Hepatocyte (in vitro differentiated cells): Measurements from ENCODE around the gene BEST1. TPM values are rescaled to one million over a fixed set of nuclear protein-coding genes. Genes with fewer than 3 reads are reported as not detected.
A peak's percentile ranks its signal among the peaks of the same experiment; 100 is the strongest.

Experiments used
- DNase-seq: peaks from one replicate; pipeline ENCODE4 v3.0.0-alpha.2; 2016; ENCODE audit warnings: low spot score
- H2AFZ ChIP-seq: fragments of 200-600 bp; sonication (generic); 2 replicates; pipeline ENCODE4 v1.6.0; 2016; ENCODE audit warnings: antibody characterized with exemption, mild to moderate bottlenecking
- H3K27ac ChIP-seq: fragments of 200-600 bp; sonication (generic); 2 replicates; pipeline ENCODE4 v1.5.1; 2016; ENCODE audit warnings: mild to moderate bottlenecking
- H3K27me3 ChIP-seq: fragments of 200-600 bp; sonication (generic); 2 replicates; pipeline ENCODE4 v1.6.1; 2016
- H3K36me3 ChIP-seq: fragments of 200-600 bp; sonication (generic); replicated peaks from 2 replicates; pipeline ENCODE4 v1.5.1; 2016; ENCODE audit warnings: low read depth; ENCODE audit not compliant: insufficient read depth
- H3K4me1 ChIP-seq: fragments of 200-600 bp; sonication (generic); 2 replicates; pipeline ENCODE4 v1.5.1; 2016; ENCODE audit warnings: mild to moderate bottlenecking, moderate library complexity; ENCODE audit not compliant: insufficient read depth
- H3K4me2 ChIP-seq: fragments of 200-600 bp; sonication (generic); 2 replicates; pipeline ENCODE4 v1.6.0; 2016
- H3K4me3 ChIP-seq: fragments of 200-600 bp; sonication (generic); 2 replicates; pipeline ENCODE4 v1.5.1; 2016; ENCODE audit warnings: mild to moderate bottlenecking
- H3K79me2 ChIP-seq: fragments of 200-600 bp; sonication (generic); 2 replicates; pipeline ENCODE4 v1.6.0; 2017; ENCODE audit warnings: mild to moderate bottlenecking
- H3K9me2 ChIP-seq: fragments of 200-600 bp; sonication (generic); replicated peaks from 2 replicates; pipeline ENCODE4 v1.6.0; 2017; ENCODE audit warnings: mild to moderate bottlenecking; ENCODE audit not compliant: insufficient read depth
- H3K9me3 ChIP-seq: fragments of 200-600 bp; sonication (generic); 2 replicates; pipeline ENCODE4 v1.5.1; 2016; ENCODE audit warnings: low read depth, mild to moderate bottlenecking
- H4K20me1 ChIP-seq: fragments of 200-600 bp; sonication (generic); 2 replicates; pipeline ENCODE4 v1.6.0; 2016; ENCODE audit warnings: mild to moderate bottlenecking; ENCODE audit not compliant: insufficient read depth, poor library complexity, severe bottlenecking
- CTCF ChIP-seq: fragments of 200-600 bp; sonication (generic); IDR thresholded peaks from 2 replicates; pipeline ENCODE4 v1.5.1; 2016; ENCODE audit warnings: antibody characterized with exemption, mild to moderate bottlenecking; ENCODE audit not compliant: poor library complexity
- EZH2 ChIP-seq: fragments of 200-600 bp; sonication (generic); IDR thresholded peaks from 2 replicates; pipeline ENCODE4 v1.6.1; 2016; ENCODE audit warnings: antibody characterized with exemption, mild to moderate bottlenecking, borderline replicate concordance
- EZH2phosphoT487 ChIP-seq: fragments of 200-600 bp; sonication (generic); IDR thresholded peaks from one replicate; pipeline ENCODE4 v1.6.1; 2018; ENCODE audit warnings: antibody characterized with exemption, mild to moderate bottlenecking, low read depth, moderate library complexity; ENCODE audit not compliant: unreplicated experiment, severe bottlenecking
- WGBS: methylation state at CpG from one replicate; pipeline ENCODE4 v1.1.6; 2016; ENCODE audit warnings: low lambda C conversion rate; ENCODE audit errors: missing lambda C conversion rate; 5-methylcytosine and 5-hydroxymethylcytosine counted together
- polyA plus RNA-seq: library from polyadenylated mRNA; unstranded; fragments of >200 nt; fragmentation: Nextera tagmentation; extraction: Ambion mirVana; gene quantifications from 2 replicates; pipeline ENCODE4 v1.2.1, GENCODE V29; 2016
- total RNA-seq: library from RNA; depleted of rRNA; stranded (reverse); fragments of >200 nt; gene quantifications from 2 replicates; pipeline ENCODE4 v1.2.3, GENCODE V29; 2014

Gene BEST1
- total RNA-seq (3.5 and 4.7 TPM in 2 replicates), polyA plus RNA-seq (5.7 and 6.9 TPM in 2 replicates)

- H3K4me1 ChIP-seq: peaks cover 12% of the 10 kb centered on the region
- no peak within 1 kb of the TSS for H3K4me2 ChIP-seq
- H4K20me1 ChIP-seq: no peaks in the 10 kb centered on the region
- H3K9me2 ChIP-seq: no peaks in the 10 kb centered on the region
- no peak for TF ChIP-seq EZH2
- TF ChIP-seq CTCF: no peak
- no peak for TF ChIP-seq EZH2phosphoT487
- no peaks in the 10 kb centered on the region for H3K9me3 ChIP-seq
- no peak within 1 kb of the TSS for H3K4me3 ChIP-seq
- no peaks in the 10 kb centered on the region for H3K27me3 ChIP-seq
- no peak for DNase-seq
- WGBS: 94% methylated on average over 8 of the region's 8 CpGs
- no peak within 1 kb of the TSS for H2AFZ ChIP-seq
- H3K36me3 ChIP-seq: no peaks in the 10 kb centered on the region
- H3K79me2 ChIP-seq: no peaks in the 10 kb centered on the region
- H3K27ac ChIP-seq: peak within 1 kb of the TSS; percentile 71
Observed at GRCh38 chr11:61950035-61950547, at the start of gene BEST1. Gene BEST1 (plus strand): TSS chr11:61950351. CDS start chr11:61951807, 1,456 bp downstream.

DNA sequence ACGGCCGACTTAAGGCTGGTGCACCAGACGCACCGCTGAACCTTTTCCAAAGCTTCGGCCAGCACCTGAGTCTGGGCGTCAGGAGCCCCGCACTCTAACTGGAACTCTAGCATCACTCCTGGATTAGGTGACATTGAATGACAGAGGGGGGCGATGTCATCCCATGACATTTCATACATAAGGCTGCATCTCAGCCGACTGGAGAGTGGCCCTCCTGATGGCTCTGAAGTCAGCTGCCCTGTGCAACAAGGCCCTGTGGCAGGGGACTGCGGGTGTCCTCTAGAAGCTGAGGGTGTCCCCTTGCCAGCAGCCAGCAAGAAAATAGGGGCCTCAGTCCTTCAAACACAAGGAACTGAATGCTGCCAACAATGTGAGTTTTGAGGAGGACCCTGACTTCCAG lies 48.8 kb upstream of the BEST1 start:
- no peaks in the 10 kb centered on the region for H4K20me1 ChIP-seq
- H3K27me3 ChIP-seq: no peaks in the 10 kb centered on the region
- no peak overlapping the region for H3K4me3 ChIP-seq
- no peak overlapping the region for H2AFZ ChIP-seq
- H3K36me3 ChIP-seq: no peaks in the 10 kb centered on the region
- H3K27ac ChIP-seq: no peak overlapping the region
- peaks cover 4% of the 10 kb centered on the region for H3K4me1 ChIP-seq
- no peak for DNase-seq
- H3K79me2 ChIP-seq: no peaks in the 10 kb centered on the region
- TF ChIP-seq EZH2 (no peak), EZH2phosphoT487 (no peak), CTCF (no peak)
- H3K4me2 ChIP-seq: no peak overlapping the region
- H3K9me3 ChIP-seq: no peaks in the 10 kb centered on the region
- WGBS: 94% methylated on average over 9 of the region's 10 CpGs
- H3K9me2 ChIP-seq: no peaks in the 10 kb centered on the region

GRCh38 chr11:61902313-61902712 lies 47.8 kb upstream of the BEST1 start:
- no peak for TF ChIP-seq CTCF
- TF ChIP-seq EZH2: no peak
- no peak for TF ChIP-seq EZH2phosphoT487
- no peaks in the 10 kb centered on the region for H3K36me3 ChIP-seq
- peaks cover 4% of the 10 kb centered on the region for H3K4me1 ChIP-seq

More at GRCh38 chr11:61902313-61902712, 47.8 kb upstream of the BEST1 start:
- WGBS: 88% methylated on average over 11 of the region's 11 CpGs
- no peaks in the 10 kb centered on the region for H3K79me2 ChIP-seq
- H3K27ac ChIP-seq: no peak overlapping the region
- H3K9me3 ChIP-seq: no peaks in the 10 kb centered on the region
- no peaks in the 10 kb centered on the region for H3K9me2 ChIP-seq
- H4K20me1 ChIP-seq: no peaks in the 10 kb centered on the region
- no peaks in the 10 kb centered on the region for H3K27me3 ChIP-seq
- no peak overlapping the region for H3K4me2 ChIP-seq
- no peak overlapping the region for H2AFZ ChIP-seq
- no peak overlapping the region for H3K4me3 ChIP-seq
- no peak for DNase-seq
